Mesodermal cell (in vitro differentiated cells): ENCODE data around the gene IDI2.
"Not testable (repeated sequence)": the region's sequence is repeated elsewhere in the genome, so short reads cannot be mapped to it uniquely, and the experiment has no call there.

Experiments
- H3K27ac ChIP-seq: 2 replicates; pipeline ENCODE4 v1.7.0; 2013; ENCODE audit warnings: mild to moderate bottlenecking, low read depth, low read length, moderate library complexity; ENCODE audit not compliant: severe bottlenecking
- H3K36me3 ChIP-seq: 2 replicates; pipeline ENCODE4 v1.7.1; 2013; ENCODE audit warnings: mild to moderate bottlenecking, low read length, moderate library complexity; ENCODE audit not compliant: control insufficient read depth, insufficient read depth
- H3K4me1 ChIP-seq: one replicate; pipeline ENCODE4 v1.7.1; 2013; ENCODE audit warnings: mild to moderate bottlenecking, low read length; ENCODE audit not compliant: insufficient read depth, control insufficient read depth, poor library complexity, severe bottlenecking
- H3K4me3 ChIP-seq: 2 replicates; pipeline ENCODE4 v1.7.0; 2013; ENCODE audit warnings: low read length, control low read depth, mild to moderate bottlenecking; ENCODE audit not compliant: insufficient read depth, poor library complexity, severe bottlenecking; ENCODE audit errors: extremely low read depth
- H3K9me3 ChIP-seq: 2 replicates; pipeline ENCODE4 v1.7.1; 2013; ENCODE audit warnings: mild to moderate bottlenecking, low read length, moderate library complexity; ENCODE audit not compliant: control insufficient read depth
- WGBS, 2 experiments: methylation state at CpG; one replicate each; pipeline ENCODE4 v1.1.5; 2013; ENCODE audit warnings: missing lambda C conversion rate in 2 of 2; ENCODE audit not compliant: insufficient coverage in 2 of 2; 5-methylcytosine and 5-hydroxymethylcytosine counted together

The IDI2 gene

GRCh38 chr10:1009947-1010346, 15.7 kb downstream of the IDI2 start:
- H3K36me3 ChIP-seq: peaks cover 100% of the 10 kb centered on the region
- H3K4me1 ChIP-seq: not testable (repeated sequence)
- WGBS, 2 experiments: 78 to 100% methylated on average over 3 to 6 of the region's 8 CpGs

GRCh38 chr10:1009071-1009494, 16.6 kb downstream of the IDI2 start:
- H3K36me3 ChIP-seq: peaks cover 100% of the 10 kb centered on the region
- H3K4me3 ChIP-seq: no peak overlapping the region
- WGBS, 2 experiments: 90 to 94% methylated on average over 4 to 5 of the region's 9 CpGs
- H3K9me3 ChIP-seq: no peaks in the 10 kb centered on the region
- H3K4me1 ChIP-seq: no peaks in the 10 kb centered on the region
- peak overlapping the region; percentile 41 for H3K27ac ChIP-seq

More at GRCh38 chr10:1009947-1010346, 15.7 kb downstream of the IDI2 start:
- not testable (repeated sequence) for H3K4me3 ChIP-seq, H3K27ac ChIP-seq, H3K9me3 ChIP-seq

GRCh38 chr10:1007583-1007982, 18.1 kb downstream of the IDI2 start:
- 96 to 98% methylated on average over 5 to 8 of the region's 10 CpGs for WGBS, 2 experiments
- Histone ChIP-seq H3K4me1 (no peaks in the 10 kb centered on the region), H3K9me3 (no peaks in the 10 kb centered on the region), H3K36me3 (peaks cover 99% of the 10 kb centered on the region), H3K4me3 (no peak overlapping the region), H3K27ac (no peak overlapping the region)

GRCh38 chr10:1006573-1006972, 19.1 kb downstream of the IDI2 start:
- WGBS, 2 experiments: 96 to 98% methylated on average over 7 to 8 of the region's 9 CpGs
- peaks cover 99% of the 10 kb centered on the region for H3K36me3 ChIP-seq

DNA sequence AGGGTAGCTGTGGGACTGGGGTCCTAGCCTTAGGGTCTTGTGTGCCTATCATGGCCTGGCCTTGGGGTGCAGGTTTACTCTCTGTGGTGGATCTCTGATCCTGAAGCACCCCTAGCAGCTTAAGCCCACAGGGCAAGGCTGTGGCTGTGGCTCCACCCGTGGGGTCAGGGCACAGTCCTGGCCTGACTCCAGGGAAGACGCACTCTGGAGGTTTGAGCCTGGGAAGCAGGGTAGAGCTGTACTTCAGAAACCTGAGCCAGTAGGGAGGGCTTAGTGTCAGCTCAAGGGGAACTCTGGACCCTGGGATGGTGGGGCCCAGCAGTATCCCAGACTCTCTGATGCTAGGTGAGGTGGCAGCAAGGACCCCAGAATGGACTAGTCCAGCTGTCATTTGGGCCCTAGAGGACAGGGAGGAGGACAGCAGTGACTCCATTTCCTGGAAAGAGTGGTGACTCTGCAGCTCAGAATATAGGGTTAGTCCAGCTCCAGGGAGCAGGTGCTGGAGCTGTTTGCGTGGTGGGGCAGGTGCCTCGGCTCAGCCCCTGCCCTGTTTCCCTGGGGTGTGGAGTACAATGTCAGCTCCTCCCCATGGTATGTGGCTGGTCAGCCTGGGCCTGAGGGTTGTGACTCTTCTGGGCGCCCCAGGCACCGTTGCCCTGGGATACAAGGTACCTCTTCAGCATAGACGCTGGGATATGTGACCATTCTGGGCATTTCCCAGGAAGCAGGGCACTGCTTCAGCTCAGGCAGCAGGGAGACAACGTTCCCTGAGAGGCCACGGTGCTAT, 21.6 kb downstream of the IDI2 start:
- H3K36me3 ChIP-seq: peaks cover 99% of the 10 kb centered on the region
- no peak overlapping the region for H3K27ac ChIP-seq
- H3K4me3 ChIP-seq: no peak overlapping the region
- H3K9me3 ChIP-seq: no peaks in the 10 kb centered on the region
- no peaks in the 10 kb centered on the region for H3K4me1 ChIP-seq
- WGBS, 2 experiments: 95 to 98% methylated on average over 7 to 9 of the region's 9 CpGs

More at GRCh38 chr10:1006573-1006972, 19.1 kb downstream of the IDI2 start:
- H3K9me3 ChIP-seq: no peaks in the 10 kb centered on the region
- no peaks in the 10 kb centered on the region for H3K4me1 ChIP-seq
- H3K27ac ChIP-seq: no peak overlapping the region
- no peak overlapping the region for H3K4me3 ChIP-seq

DNA sequence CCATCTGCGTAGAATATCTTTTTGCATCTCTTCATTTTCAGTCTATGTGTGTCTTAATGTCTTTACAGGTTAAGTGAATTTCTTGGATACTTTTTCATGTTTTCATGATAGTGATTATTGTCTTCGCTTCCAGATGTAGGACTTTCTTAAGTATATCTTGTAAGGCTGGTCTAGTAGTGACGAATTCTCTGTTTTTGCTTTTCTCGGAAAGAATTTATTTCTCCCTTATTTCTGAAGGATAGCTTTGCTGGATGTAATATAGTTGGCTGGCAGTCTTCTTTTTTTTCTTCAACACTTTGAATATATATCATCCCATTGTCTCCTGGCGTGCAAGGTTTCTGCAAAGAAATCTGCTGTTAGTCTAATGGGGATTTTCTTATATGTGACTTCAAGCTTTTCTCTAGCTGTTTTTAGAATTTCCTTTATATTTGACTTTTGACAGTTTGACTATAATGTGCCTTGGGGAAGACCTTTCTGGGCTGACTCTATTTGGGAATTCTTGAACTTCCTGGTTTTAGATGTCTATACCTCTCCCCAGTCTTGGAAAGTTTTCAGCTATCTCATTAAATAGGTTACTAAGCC, 23.1 kb downstream of the IDI2 start:
- Histone ChIP-seq H3K4me1 (no peaks in the 10 kb centered on the region), H3K4me3 (no peak overlapping the region), H3K9me3 (no peaks in the 10 kb centered on the region), H3K36me3 (peaks cover 99% of the 10 kb centered on the region), H3K27ac (no peak overlapping the region)
- 80 to 88% methylated on average over 1 of the region's 5 CpGs for WGBS, 2 experiments

- H3K36me3 ChIP-seq: peaks cover 99% of the 10 kb centered on the region
- WGBS, 2 experiments: 88 to 89% methylated on average over 14 to 16 of the region's 19 CpGs
Measured at GRCh38 chr10:997266-998022, 28.2 kb downstream of the IDI2 start.

GRCh38 chr10:996031-996430, 29.6 kb downstream of the IDI2 start:
- H3K36me3 ChIP-seq: peaks cover 96% of the 10 kb centered on the region
- H3K4me3 ChIP-seq: no peak overlapping the region
- H3K4me1 ChIP-seq: no peaks in the 10 kb centered on the region
- no peaks in the 10 kb centered on the region for H3K9me3 ChIP-seq
- H3K27ac ChIP-seq: no peak overlapping the region
- 90 to 91% methylated on average over 8 to 10 of the region's 12 CpGs for WGBS, 2 experiments

More at GRCh38 chr10:997266-998022, 28.2 kb downstream of the IDI2 start:
- no peak overlapping the region for H3K27ac ChIP-seq
- H3K9me3 ChIP-seq: no peaks in the 10 kb centered on the region
- H3K4me1 ChIP-seq: no peaks in the 10 kb centered on the region
- H3K4me3 ChIP-seq: no peak overlapping the region

- 94 to 97% methylated on average over 6 of the region's 7 CpGs for WGBS, 2 experiments
- Histone ChIP-seq H3K4me1 (no peaks in the 10 kb centered on the region), H3K27ac (no peak overlapping the region), H3K36me3 (peaks cover 96% of the 10 kb centered on the region), H3K9me3 (no peaks in the 10 kb centered on the region), H3K4me3 (no peak overlapping the region)
Measured at GRCh38 chr10:995559-995926, 30.1 kb downstream of the IDI2 start.

DNA sequence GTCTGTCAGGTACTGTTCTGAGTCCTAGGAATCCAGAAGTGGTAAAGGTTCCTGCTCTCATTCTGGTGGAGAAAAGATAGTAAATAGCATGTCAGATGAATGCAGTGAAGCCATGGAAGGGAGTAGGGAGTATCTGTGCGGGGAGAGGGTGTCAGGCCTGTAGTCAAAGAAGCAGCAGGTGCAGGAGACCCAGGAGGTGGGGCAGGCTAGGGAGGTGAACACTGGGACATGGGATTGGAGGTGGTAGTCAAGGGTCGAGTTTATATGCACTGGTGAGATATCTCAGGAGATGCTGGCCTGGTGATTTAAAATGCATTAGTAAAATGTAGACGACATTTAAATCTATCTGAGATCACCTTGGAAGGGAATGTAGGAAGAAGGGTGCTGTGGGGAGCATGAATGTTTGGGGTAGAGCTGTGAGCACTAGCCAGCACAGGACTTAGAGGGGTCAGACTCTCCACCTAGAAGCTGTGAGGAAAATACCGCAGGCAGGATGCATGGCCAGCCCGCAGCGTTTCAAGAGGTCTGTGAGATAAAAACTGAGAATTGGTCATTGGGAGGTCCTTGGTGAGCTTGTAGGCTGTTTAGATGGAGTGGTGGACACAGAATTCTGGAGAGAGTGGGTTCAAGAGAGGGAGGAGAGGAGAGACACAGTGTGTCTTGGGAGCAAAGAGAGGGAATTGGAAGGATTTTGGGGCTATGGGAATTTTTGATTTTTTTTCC, 30.7 kb downstream of the IDI2 start:
- Histone ChIP-seq H3K4me3 (no peak overlapping the region), H3K9me3 (no peaks in the 10 kb centered on the region), H3K36me3 (peaks cover 96% of the 10 kb centered on the region), H3K27ac (no peak overlapping the region), H3K4me1 (no peaks in the 10 kb centered on the region)
- WGBS, 2 experiments: 93 to 96% methylated on average over 6 of the region's 6 CpGs
